ENCODE data around the gene ST14. TPM values are rescaled to one million over a fixed set of nuclear protein-coding genes. Genes with fewer than 3 reads are reported as not detected.

Gene ST14
- total RNA-seq = 2.1 TPM
- long read RNA-seq, partial matches to known transcripts = 2 of 4 reads
- long read RNA-seq, other reads (novel, unspliced or antisense) = 1 of 4 reads

GRCh38 chr11:130159657-130160497, at the start of gene ST14:
ST14 (plus strand) TSS chr11:130159782; CDS start chr11:130159980, 198 bp downstream.
- peak; percentile 38 for ATAC-seq
- intact Hi-C loops (cut with micrococcal nuclease) = no loop called here

GRCh38 chr11:130110339-130111108, 49.1 kb upstream of the ST14 start:
- intact Hi-C loops (cut with micrococcal nuclease) = no loop called here
- DNase-seq (no peak), ATAC-seq (no peak)

More at GRCh38 chr11:130159657-130160497, at the start of gene ST14:
- peak; percentile 45 for DNase-seq

- intact Hi-C loops (cut with micrococcal nuclease) = no loop called here
- no peak for ATAC-seq
- DNase-seq = no peak
Observed at GRCh38 chr11:130112071-130112830, 47.3 kb upstream of the ST14 start.

GRCh38 chr11:130114281-130114680, 45.3 kb upstream of the ST14 start:
- intact Hi-C loops (cut with micrococcal nuclease) = no loop called here

GRCh38 chr11:130114726-130115125, 44.9 kb upstream of the ST14 start:
- no peak for ATAC-seq
- intact Hi-C loops (cut with micrococcal nuclease) = no loop called here
- no peak for DNase-seq

More at GRCh38 chr11:130114281-130114680, 45.3 kb upstream of the ST14 start:
- DNase-seq = no peak
- ATAC-seq = no peak

GRCh38 chr11:130115218-130115617, 44.4 kb upstream of the ST14 start:
- DNase-seq = no peak
- intact Hi-C loops (cut with micrococcal nuclease) = no loop called here
- ATAC-seq = no peak

- intact Hi-C loops (cut with micrococcal nuclease) = no loop called here
- ATAC-seq (no peak), DNase-seq (no peak)
Observed at GRCh38 chr11:130118165-130118564, 41.4 kb upstream of the ST14 start.

GRCh38 chr11:130118636-130119387, 40.8 kb upstream of the ST14 start:
- intact Hi-C loops (cut with micrococcal nuclease) = no loop called here
- no peak for DNase-seq
- ATAC-seq = no peak

DNA sequence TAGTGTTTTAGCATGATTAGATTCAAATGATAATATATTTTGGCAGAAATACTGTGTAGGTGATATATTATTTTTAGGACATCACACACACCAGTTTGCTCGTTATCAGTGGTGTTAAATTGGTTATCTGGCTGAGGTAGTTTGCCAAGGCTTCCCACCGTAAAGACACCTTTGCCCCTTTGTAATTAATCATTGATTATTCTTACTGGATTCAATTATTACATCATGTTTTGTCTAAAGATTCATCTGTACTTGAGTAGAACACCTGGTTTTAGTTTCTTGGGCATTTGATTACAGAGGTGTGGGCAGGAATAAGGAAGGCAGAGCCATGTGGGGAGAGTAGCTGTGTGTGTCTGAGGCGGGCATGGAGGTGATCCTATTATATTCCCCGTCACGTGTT, 39.5 kb upstream of the ST14 start:
- DNase-seq (no peak), ATAC-seq (no peak)
- intact Hi-C loops (cut with micrococcal nuclease) = loop anchor here (10.0 kb wide), 1 partner anchor 55 kb away; the partner anchor contains the start of gene APLP2

GRCh38 chr11:130121445-130121978, 38.1 kb upstream of the ST14 start:
- ATAC-seq (no peak), DNase-seq (no peak)
- intact Hi-C loops (cut with micrococcal nuclease) = loop anchor here (10.0 kb wide), 1 partner anchor 57 kb away; the partner anchor contains the start of gene APLP2

- ATAC-seq = no peak
- intact Hi-C loops (cut with micrococcal nuclease) = loop anchor here (10.0 kb wide), 1 partner anchor 57 kb away; the partner anchor contains the start of gene APLP2
- DNase-seq = no peak
Observed at GRCh38 chr11:130122141-130122575, 37.4 kb upstream of the ST14 start.

DNA sequence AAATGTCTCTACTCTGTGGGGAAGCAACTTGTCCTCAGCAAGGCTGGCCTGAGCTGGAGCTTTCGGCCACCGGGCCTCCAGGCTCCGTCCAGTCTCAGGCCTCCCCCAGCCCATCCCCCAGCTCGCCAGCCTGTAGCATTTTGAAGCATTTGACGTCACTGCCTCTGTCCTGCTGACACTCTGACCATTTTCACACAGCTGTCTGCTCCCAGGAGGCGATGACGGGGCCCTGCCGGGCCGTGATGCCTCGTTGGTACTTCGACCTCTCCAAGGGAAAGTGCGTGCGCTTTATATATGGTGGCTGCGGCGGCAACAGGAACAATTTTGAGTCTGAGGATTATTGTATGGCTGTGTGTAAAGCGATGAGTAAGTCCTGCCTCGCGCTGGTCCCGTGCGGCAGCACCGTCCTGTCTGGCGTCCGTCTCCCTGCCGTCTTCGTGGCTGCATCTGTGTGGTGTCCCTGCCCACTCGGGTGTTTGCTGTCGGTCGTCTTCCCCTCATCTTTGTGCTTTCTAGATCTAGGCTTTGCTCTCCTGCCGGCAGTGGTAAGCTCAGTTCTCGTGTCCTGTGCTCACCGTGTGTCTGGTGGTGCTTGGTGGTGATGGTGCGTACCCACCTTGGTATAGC, 36.1 kb upstream of the ST14 start:
- intact Hi-C loops (cut with micrococcal nuclease) = loop anchor here (10.0 kb wide), 1 partner anchor 59 kb away; the partner anchor contains the start of gene APLP2
- DNase-seq = no peak
- ATAC-seq = no peak

DNA sequence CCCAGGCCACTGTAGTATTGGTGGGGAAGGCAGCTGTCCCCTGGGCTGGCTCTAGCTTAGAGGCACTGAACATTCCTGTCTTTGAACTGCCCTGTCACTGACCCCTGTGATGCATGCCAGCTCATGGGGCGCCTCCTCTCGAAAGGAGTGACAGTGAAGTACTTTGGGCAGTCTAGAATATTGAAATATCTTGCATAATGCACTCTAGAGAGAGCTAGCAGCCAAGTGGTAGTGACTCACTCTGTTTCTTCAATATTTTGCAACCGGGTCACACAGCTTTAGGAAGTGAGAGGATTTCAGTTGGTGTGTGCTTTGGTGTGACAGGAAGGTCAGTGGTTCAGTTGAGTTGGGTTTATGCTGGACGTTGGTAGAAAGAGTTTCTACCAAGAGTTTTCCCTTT, 35.5 kb upstream of the ST14 start:
- ATAC-seq (peak; percentile 96), DNase-seq (peak; percentile 77)
- intact Hi-C loops (cut with micrococcal nuclease) = loop anchor here (10.0 kb wide), 1 partner anchor 59 kb away; the partner anchor contains the start of gene APLP2

- no peak for ATAC-seq
- DNase-seq = no peak
- intact Hi-C loops (cut with micrococcal nuclease) = loop anchor here (10.0 kb wide), 1 partner anchor 61 kb away; the partner anchor contains the start of gene APLP2
Observed at GRCh38 chr11:130125638-130126037, 33.9 kb upstream of the ST14 start.

DNA sequence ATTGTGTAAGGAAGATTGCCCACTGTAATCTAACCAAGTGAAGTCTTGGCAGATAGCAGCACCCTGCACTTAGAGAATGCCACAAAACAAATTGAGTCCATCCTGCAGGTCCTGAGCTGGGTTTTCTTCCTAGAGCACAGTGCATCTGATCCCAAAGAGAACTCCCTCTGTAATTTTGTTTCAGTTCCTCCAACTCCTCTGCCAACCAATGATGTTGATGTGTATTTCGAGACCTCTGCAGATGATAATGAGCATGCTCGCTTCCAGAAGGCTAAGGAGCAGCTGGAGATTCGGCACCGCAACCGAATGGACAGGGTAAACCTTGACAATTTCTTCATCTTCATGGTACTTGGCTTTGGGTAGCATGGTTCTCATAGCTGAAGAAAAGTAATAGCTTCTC, 33.1 kb upstream of the ST14 start:
- no peak for ATAC-seq
- intact Hi-C loops (cut with micrococcal nuclease) = loop anchor here (10.0 kb wide), 1 partner anchor 62 kb away; the partner anchor contains the start of gene APLP2

GRCh38 chr11:130127509-130127908, 32.1 kb upstream of the ST14 start:
- no peak for ATAC-seq
- no peak for DNase-seq
- intact Hi-C loops (cut with micrococcal nuclease) = loop anchor here (10.0 kb wide), 1 partner anchor 63 kb away; the partner anchor contains the start of gene APLP2

More for the DNA sequence above, 33.1 kb upstream of the ST14 start:
- DNase-seq = no peak

DNA sequence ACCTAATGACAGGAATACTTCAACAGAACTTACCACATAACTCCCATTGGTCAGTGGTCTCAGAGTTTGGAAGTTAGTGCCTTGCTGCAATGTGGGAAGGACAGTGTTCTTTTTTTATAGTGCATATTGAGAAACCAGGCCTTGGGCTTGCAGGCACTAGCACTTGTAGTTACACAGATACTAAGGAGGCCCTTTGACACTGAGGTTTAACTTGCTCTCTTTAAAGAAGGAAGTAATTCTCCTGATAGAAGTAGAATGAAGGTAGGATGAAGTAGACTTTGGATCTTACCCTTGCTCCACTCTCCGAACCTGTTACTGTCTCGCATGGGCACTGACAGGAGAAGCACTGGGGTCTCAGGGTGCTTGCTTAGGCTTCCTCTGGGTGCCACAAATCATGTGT, 31.0 kb upstream of the ST14 start:
- no peak for DNase-seq
- intact Hi-C loops (cut with micrococcal nuclease) = loop anchor here (10.0 kb wide), 1 partner anchor 64 kb away; the partner anchor contains the start of gene APLP2
- ATAC-seq = no peak

Measured in left ventricle myocardium superior (tissue), 1 donor.